ENCODE data around the gene BUD13. TPM values are rescaled to one million over a fixed set of nuclear protein-coding genes. Genes with fewer than 3 reads are reported as not detected.
A peak's percentile ranks its signal among the peaks of the same experiment; 100 is the strongest.
"Not testable (repeated sequence)": the region's sequence is repeated elsewhere in the genome, so short reads cannot be mapped to it uniquely, and the experiment has no call there.

Gene BUD13
- total RNA-seq, 1 experiment from 2014 or later: 10.4 TPM

GRCh38 chr11:116773203-116774097 lies 663 bp upstream of the BUD13 start:
- CTCF ChIA-PET: interaction anchor here (0.7 kb wide), 2 partner anchors 31 to 458 kb away, joined by 3 read pairs; no protein-coding TSS in a partner anchor
- H3K27ac Mint-ChIP-seq (ENCODE audit: unreplicated experiment): peak overlapping the region; percentile 83
- no peaks in the 10 kb centered on the region for H3K4me1 Mint-ChIP-seq (ENCODE audit: low read depth, unreplicated experiment)
- TSS peak; percentile 92 for BruUV-seq (replicated peaks)
- no peaks in the 10 kb centered on the region for H3K27me3 Mint-ChIP-seq (ENCODE audit: unreplicated experiment)
- no peak for DNase-seq
- H3K4me3 Mint-ChIP-seq (ENCODE audit: low read depth, unreplicated experiment): peak overlapping the region; percentile 93
- no peaks in the 10 kb centered on the region for H3K9me3 Mint-ChIP-seq (ENCODE audit: low read depth, unreplicated experiment)
- intact Hi-C loops (cut with micrococcal nuclease; ENCODE audit: unreplicated experiment): no loop called here
- no peak for TF ChIP-seq CTCF (IDR thresholded peaks at IDR 0.05; ENCODE audit: unreplicated experiment)
- H3K36me3 Mint-ChIP-seq (ENCODE audit: insufficient read depth, unreplicated experiment): peaks cover 36% of the 10 kb centered on the region

- Mint-ChIP-seq H3K27ac (ENCODE audit: unreplicated experiment) (peak overlapping the region; percentile 83), H3K36me3 (ENCODE audit: insufficient read depth, unreplicated experiment) (peaks cover 27% of the 10 kb centered on the region), H3K4me1 (ENCODE audit: low read depth, unreplicated experiment) (no peaks in the 10 kb centered on the region), H3K27me3 (ENCODE audit: unreplicated experiment) (no peaks in the 10 kb centered on the region), H3K9me3 (ENCODE audit: low read depth, unreplicated experiment) (no peaks in the 10 kb centered on the region), H3K4me3 (ENCODE audit: low read depth, unreplicated experiment) (peak overlapping the region; percentile 93)
- TSS peak; percentile 68 for BruUV-seq (replicated peaks)
- intact Hi-C loops (cut with micrococcal nuclease; ENCODE audit: unreplicated experiment): no loop called here
- DNase-seq: no peak
- CTCF ChIA-PET: no interaction called here
- no peak for TF ChIP-seq CTCF (IDR thresholded peaks at IDR 0.05; ENCODE audit: unreplicated experiment)
Measured at GRCh38 chr11:116771935-116772334, 852 bp downstream of the BUD13 start.

- TF ChIP-seq CTCF (IDR thresholded peaks at IDR 0.05; ENCODE audit: unreplicated experiment): no peak
- Mint-ChIP-seq H3K36me3 (ENCODE audit: insufficient read depth, unreplicated experiment) (peaks cover 10% of the 10 kb centered on the region), H3K4me1 (ENCODE audit: low read depth, unreplicated experiment) (no peaks in the 10 kb centered on the region), H3K27me3 (ENCODE audit: unreplicated experiment) (no peaks in the 10 kb centered on the region), H3K27ac (ENCODE audit: unreplicated experiment) (no peak overlapping the region), H3K4me3 (ENCODE audit: low read depth, unreplicated experiment) (no peak overlapping the region), H3K9me3 (ENCODE audit: low read depth, unreplicated experiment) (no peaks in the 10 kb centered on the region)
- CTCF ChIA-PET: no interaction called here
- no peak for DNase-seq
- intact Hi-C loops (cut with micrococcal nuclease; ENCODE audit: unreplicated experiment): no loop called here
- no TSS peak for BruUV-seq (replicated peaks)
Measured at GRCh38 chr11:116762132-116762531, 10.7 kb downstream of the BUD13 start.

GRCh38 chr11:116756044-116756443 lies 16.7 kb downstream of the BUD13 start:
- peaks cover 13% of the 10 kb centered on the region for H3K36me3 Mint-ChIP-seq (ENCODE audit: insufficient read depth, unreplicated experiment)
- H3K9me3 Mint-ChIP-seq (ENCODE audit: low read depth, unreplicated experiment); H3K27me3 Mint-ChIP-seq (ENCODE audit: unreplicated experiment); H3K27ac Mint-ChIP-seq (ENCODE audit: unreplicated experiment); H3K4me1 Mint-ChIP-seq (ENCODE audit: low read depth, unreplicated experiment); intact Hi-C loops (cut with micrococcal nuclease; ENCODE audit: unreplicated experiment); CTCF ChIA-PET; DNase-seq; H3K4me3 Mint-ChIP-seq (ENCODE audit: low read depth, unreplicated experiment); BruUV-seq (replicated peaks): not testable (repeated sequence)
